NT2/D1 (cell line): Measurements from ENCODE around the gene NRCAM.

Experiments used
- DNase-seq: peaks from one replicate; pipeline ENCODE4 v3.0.0-alpha.2; 2011; ENCODE audit warnings: low read depth, low spot score
- H3K27me3 ChIP-seq: 2 replicates; pipeline ENCODE4 v1.6.0; 2011; ENCODE audit warnings: mild to moderate bottlenecking; ENCODE audit not compliant: insufficient read length, insufficient read depth
- H3K36me3 ChIP-seq: 2 replicates; pipeline ENCODE4 v1.6.1; 2011; ENCODE audit warnings: mild to moderate bottlenecking, low read length, mixed read lengths; ENCODE audit not compliant: insufficient read depth, insufficient read length
- H3K4me1 ChIP-seq: 2 replicates; pipeline ENCODE4 v1.5.1; 2011; ENCODE audit not compliant: insufficient read depth, insufficient read length
- H3K4me3 ChIP-seq: 2 replicates; pipeline ENCODE4 v1.5.1; 2011; ENCODE audit warnings: low read depth; ENCODE audit not compliant: insufficient read length
- H3K9ac ChIP-seq: 2 replicates; pipeline ENCODE4 v1.6.0; 2011; ENCODE audit warnings: low read depth; ENCODE audit not compliant: insufficient read length
- H3K9me3 ChIP-seq: 2 replicates; pipeline ENCODE4 v1.5.1; 2011; ENCODE audit warnings: mild to moderate bottlenecking, low read length; ENCODE audit not compliant: insufficient read depth
- SUZ12 ChIP-seq: IDR thresholded peaks from 2 replicates; pipeline ENCODE4 v1.6.1; 2011; ENCODE audit not compliant: insufficient read length, insufficient read depth; ENCODE audit errors: extremely low read depth
- YY1 ChIP-seq: IDR thresholded peaks from 2 replicates; pipeline ENCODE4 v1.6.1; 2011; ENCODE audit not compliant: insufficient read length, insufficient read depth
- ZNF274 ChIP-seq: IDR thresholded peaks from 2 replicates; pipeline ENCODE4 v1.6.1; 2011; ENCODE audit warnings: mild to moderate bottlenecking, low read depth, low read length

NRCAM gene

GRCh38 chr7:108248418-108248817, 207.8 kb downstream of the NRCAM start:
- Histone ChIP-seq H3K27me3 (no peaks in the 10 kb centered on the region), H3K4me3 (no peak overlapping the region), H3K36me3 (no peaks in the 10 kb centered on the region), H3K4me1 (no peaks in the 10 kb centered on the region), H3K9me3 (peaks cover 4% of the 10 kb centered on the region; the same call in 1 of the 2 replicates), H3K9ac (no peak overlapping the region)
- TF ChIP-seq ZNF274 (no peak), YY1 (no peak), SUZ12 (no peak)
- no peak for DNase-seq

- no peaks in the 10 kb centered on the region for H3K9me3 ChIP-seq
- H3K4me3 ChIP-seq, result no peak overlapping the region
- no peak overlapping the region for H3K9ac ChIP-seq
- H3K36me3 ChIP-seq, result no peaks in the 10 kb centered on the region
- no peak for DNase-seq
- TF ChIP-seq SUZ12 (no peak), YY1 (no peak), ZNF274 (no peak)
- H3K4me1 ChIP-seq, result no peaks in the 10 kb centered on the region
- H3K27me3 ChIP-seq, result no peaks in the 10 kb centered on the region
Measured at GRCh38 chr7:108247614-108248013, 208.6 kb downstream of the NRCAM start.

- Histone ChIP-seq H3K4me3 (no peak overlapping the region), H3K9ac (no peak overlapping the region), H3K36me3 (no peaks in the 10 kb centered on the region), H3K27me3 (no peaks in the 10 kb centered on the region), H3K9me3 (no peaks in the 10 kb centered on the region), H3K4me1 (no peaks in the 10 kb centered on the region)
- peak; percentile 33 for DNase-seq
- no peak for TF ChIP-seq ZNF274
- TF ChIP-seq SUZ12, result no peak
- no peak for TF ChIP-seq YY1
Measured at GRCh38 chr7:108246227-108246837, 209.9 kb downstream of the NRCAM start.

- Histone ChIP-seq H3K9me3 (no peaks in the 10 kb centered on the region), H3K4me1 (no peaks in the 10 kb centered on the region), H3K27me3 (no peaks in the 10 kb centered on the region), H3K4me3 (no peak overlapping the region), H3K9ac (no peak overlapping the region), H3K36me3 (no peaks in the 10 kb centered on the region)
- no peak for TF ChIP-seq YY1
- TF ChIP-seq ZNF274, result no peak
- no peak for TF ChIP-seq SUZ12
- no peak for DNase-seq
Measured at GRCh38 chr7:108245523-108246226, 210.6 kb downstream of the NRCAM start.

- H3K36me3 ChIP-seq, result no peaks in the 10 kb centered on the region
- no peaks in the 10 kb centered on the region for H3K4me1 ChIP-seq
- no peak overlapping the region for H3K4me3 ChIP-seq
- DNase-seq, result no peak
- H3K9me3 ChIP-seq, result no peaks in the 10 kb centered on the region
- H3K9ac ChIP-seq, result no peak overlapping the region
- no peaks in the 10 kb centered on the region for H3K27me3 ChIP-seq
- no peak for TF ChIP-seq SUZ12
- no peak for TF ChIP-seq ZNF274
- no peak for TF ChIP-seq YY1
Measured at GRCh38 chr7:108244110-108244509, 212.1 kb downstream of the NRCAM start.

- H3K36me3 ChIP-seq, result no peaks in the 10 kb centered on the region
- H3K4me1 ChIP-seq, result no peaks in the 10 kb centered on the region
- no peak for TF ChIP-seq ZNF274
- no peak for TF ChIP-seq SUZ12
- no peak for TF ChIP-seq YY1
- H3K9me3 ChIP-seq, result no peaks in the 10 kb centered on the region
- H3K4me3 ChIP-seq, result no peak overlapping the region
- DNase-seq, result no peak
- no peaks in the 10 kb centered on the region for H3K27me3 ChIP-seq
- no peak overlapping the region for H3K9ac ChIP-seq
Measured at GRCh38 chr7:108239501-108240225, 216.6 kb downstream of the NRCAM start.
